Mucosa of gallbladder (tissue), 1 donor: ENCODE data around the gene KIF4A. TPM values are rescaled to one million over a fixed set of nuclear protein-coding genes. Genes with fewer than 3 reads are reported as not detected.
"Not testable (repeated sequence)": the region's sequence is repeated elsewhere in the genome, so short reads cannot be mapped to it uniquely, and the experiment has no call there.

Experiments
- DNase-seq: peaks from one replicate; pipeline ENCODE4 v3.0.0-alpha.2; 2020; ENCODE audit warnings: low spot score
- total RNA-seq: library from RNA; stranded (reverse); gene quantifications from one replicate; pipeline ENCODE4 v1.2.1, GENCODE V29; 2021
- donor health status: DM: no; HTN: no; CAD: no.

Gene KIF4A
- total RNA-seq, 1 donor from 2014 or later, result 0.92 TPM

GRCh38 chrX:70281951-70282350, 8.0 kb upstream of the KIF4A start, which contains the start of gene RAB41:
Gene RAB41, plus strand, starts transcription at chrX:70282172. Its CDS starts 46 bp downstream, at chrX:70282218.
- DNase-seq, result no peak

- DNase-seq, result no peak
These were observed 624 bp upstream of the KIF4A start for GRCh38 chrX:70289168-70289792.

DNA sequence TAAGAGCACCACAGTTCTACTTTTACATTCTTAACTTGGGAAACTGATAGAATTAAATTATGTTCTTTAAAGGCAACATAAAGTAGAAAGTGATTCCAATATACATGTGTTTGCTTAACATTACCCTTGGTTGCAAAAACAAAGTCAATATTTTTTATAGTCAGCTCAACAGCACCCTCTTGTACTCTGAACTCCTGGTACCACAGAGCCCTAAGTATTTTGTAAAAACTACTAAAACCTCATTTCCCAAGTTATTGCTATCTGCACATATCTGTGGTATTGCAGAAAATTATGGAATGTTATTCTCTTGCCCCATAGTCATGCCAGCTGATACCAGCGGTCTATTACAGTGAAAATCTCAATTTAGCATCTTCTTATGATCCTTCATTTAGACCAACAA, 2.9 kb downstream of the KIF4A start:
- no peak for DNase-seq

DNA sequence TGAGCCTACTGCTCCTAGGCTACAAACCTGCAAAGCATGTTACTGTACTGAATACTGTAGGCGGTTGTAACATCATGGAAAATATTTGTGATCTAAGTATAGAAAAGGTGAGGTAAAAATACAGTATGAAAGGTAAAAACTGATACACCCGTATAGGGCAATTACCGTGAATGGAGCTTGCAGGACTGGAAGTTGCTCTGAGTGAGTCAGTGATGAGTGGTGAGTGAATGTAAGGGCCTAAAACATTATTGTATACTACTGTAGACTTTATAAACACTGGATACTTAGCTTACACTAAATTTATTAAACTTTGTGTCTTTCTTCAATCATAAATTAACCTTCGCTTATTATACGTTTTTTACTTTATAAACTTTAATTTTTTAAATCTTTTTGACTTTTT, 3.7 kb downstream of the KIF4A start:
- no peak for DNase-seq

GRCh38 chrX:70301716-70302115, 11.8 kb downstream of the KIF4A start:
- no peak for DNase-seq

- DNase-seq, result no peak
These were observed 23.6 kb downstream of the KIF4A start for GRCh38 chrX:70313503-70313902.

DNA sequence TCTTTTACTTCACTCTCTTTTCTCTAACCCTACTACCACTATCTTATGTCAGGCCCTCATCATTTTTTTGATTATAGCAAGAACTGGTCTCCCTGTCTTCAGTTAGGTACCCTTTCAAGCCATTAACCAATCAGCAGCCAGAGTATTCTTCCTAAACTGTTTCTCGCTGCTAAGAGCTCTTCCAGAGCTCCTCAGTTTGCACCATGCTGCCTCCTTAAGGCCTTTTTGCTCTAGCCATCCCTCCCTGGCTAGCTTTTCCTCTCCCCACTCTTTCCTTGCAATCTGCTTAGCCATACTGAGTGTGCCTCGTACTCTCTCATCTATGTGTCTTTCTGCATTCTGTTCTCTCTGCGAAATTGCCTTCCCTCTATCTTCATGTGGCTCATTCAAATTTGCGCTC, 32.9 kb downstream of the KIF4A start:
- DNase-seq, result no peak

- DNase-seq, result not testable (repeated sequence)
These were observed 33.7 kb downstream of the KIF4A start for GRCh38 chrX:70323628-70324027.

- no peak for DNase-seq
These were observed 34.4 kb downstream of the KIF4A start for GRCh38 chrX:70324326-70324725.

DNA sequence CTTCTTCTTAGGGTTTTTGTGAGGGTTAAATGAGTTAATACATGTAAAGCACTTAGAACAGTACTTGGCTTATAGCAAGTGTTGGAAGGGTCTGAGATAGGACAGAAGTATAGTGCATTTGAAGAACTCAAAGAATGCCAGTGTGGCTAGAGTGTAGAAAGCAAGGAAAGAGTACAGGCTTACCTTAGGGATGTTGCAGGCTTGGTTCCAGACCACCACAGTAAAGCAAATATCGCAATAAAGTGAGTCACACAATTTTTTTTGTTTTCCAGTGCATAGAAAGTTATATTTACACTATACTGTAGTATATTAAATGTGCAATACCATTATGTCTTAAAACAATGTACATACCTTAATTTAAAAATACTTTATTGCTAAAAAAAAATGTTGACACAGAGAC, 41.3 kb downstream of the KIF4A start:
- no peak for DNase-seq

GRCh38 chrX:70332600-70332999, 42.7 kb downstream of the KIF4A start:
- no peak for DNase-seq

DNA sequence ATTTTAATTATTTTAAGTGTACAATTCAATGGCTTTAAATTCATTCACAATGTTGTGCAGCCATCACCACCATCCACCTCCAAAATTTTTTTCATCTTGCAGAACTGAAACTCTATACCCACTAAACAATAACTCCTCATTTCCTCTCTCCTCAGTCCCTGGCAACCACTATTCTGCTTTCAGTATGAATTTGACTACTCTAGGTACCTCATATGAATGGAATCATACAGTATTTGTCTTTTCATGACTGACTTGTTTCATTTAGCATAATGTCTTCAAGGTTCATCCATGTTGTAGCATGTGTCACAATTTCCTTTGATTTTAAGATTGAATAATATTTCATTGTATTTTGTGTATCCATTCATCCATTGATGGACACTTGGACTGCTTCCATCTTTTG, 46.9 kb downstream of the KIF4A start:
- no peak for DNase-seq

DNA sequence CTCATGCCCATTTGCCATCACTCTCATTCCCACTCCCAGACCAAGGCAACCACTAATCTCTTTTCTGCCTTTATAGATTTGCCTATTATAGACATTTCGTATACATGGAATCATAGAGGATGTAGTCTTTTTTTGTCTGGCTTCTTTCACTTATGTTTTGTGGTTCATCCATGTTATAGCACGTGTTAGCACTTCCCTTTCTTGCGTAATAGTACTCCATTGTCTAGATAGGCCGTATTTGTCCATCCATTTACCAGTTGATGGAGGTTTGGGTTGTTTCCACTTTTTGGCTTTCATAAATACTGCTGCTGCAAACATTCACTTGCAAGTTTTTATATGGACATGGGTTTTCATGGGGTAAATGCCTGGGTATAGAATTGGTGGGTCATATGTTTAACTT, 48.4 kb downstream of the KIF4A start:
- DNase-seq, result no peak

- DNase-seq, result no peak
These were observed 53.5 kb downstream of the KIF4A start for GRCh38 chrX:70343435-70343834.

GRCh38 chrX:70346418-70347070, 56.6 kb downstream of the KIF4A start:
- no peak for DNase-seq

GRCh38 chrX:70348825-70349224, 58.9 kb downstream of the KIF4A start:
- DNase-seq, result not testable (repeated sequence)

GRCh38 chrX:70349367-70350125, 59.6 kb downstream of the KIF4A start:
- DNase-seq, result not testable (repeated sequence)

DNA sequence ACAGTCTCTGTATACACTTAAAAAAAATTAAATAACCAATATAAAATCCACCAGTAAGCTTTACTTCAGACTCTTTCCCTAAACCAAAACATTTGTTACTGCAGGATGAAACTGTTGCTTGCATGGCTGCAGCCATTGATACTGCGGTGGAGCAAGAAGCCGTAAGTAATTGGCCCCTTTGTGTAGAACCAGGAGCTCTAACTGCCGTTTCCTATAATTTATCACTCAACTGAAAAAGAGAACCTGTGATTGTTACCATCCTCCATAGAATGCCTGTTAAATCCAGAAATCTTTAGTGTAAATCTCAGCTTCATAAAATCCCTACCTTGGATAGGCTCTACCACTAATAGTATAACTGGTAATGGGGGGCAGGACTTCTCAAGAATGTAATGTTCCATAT, 62.6 kb downstream of the KIF4A start:
- DNase-seq, result no peak

DNA sequence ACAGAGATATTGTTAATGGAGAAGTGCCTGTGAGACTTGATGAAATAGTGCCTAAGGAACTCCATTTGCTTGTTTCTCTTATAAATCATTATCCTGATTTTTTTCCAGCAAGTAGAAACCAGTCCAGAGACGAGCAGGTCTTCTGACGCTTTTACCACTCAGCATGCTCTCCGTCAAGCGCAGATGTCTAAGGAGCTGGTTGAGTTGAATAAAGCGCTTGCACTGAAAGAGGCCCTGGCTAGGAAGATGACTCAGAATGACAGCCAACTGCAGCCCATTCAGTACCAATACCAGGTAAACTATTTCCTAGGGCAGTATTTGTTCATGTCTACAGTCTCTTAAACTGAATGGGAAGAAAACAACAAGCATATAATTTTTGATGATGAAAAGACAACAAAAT, 63.6 kb downstream of the KIF4A start:
- no peak for DNase-seq

- DNase-seq, result no peak
These were observed 64.8 kb downstream of the KIF4A start for GRCh38 chrX:70354716-70355115.

DNA sequence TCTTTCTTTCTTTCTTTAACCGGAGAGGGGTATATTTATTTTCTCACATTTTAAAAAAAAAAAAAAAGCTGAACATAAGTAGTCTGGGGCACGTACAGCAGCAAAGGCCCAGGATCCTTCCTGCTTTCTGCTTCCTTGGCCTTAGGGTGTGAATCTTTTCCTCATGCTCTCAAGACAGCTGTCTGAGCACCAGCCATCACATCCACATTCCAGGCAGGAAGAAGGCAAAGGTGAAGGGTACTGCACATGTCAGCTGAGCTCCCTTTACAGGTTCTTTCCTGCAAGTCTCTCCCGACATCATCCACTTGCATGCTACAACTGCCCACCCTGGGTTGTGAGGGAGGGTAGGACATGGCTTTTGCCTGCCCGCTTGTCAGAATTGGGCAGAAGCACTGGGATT, 69.6 kb downstream of the KIF4A start:
- DNase-seq, result no peak

- DNase-seq, result no peak
These were observed 70.5 kb downstream of the KIF4A start for GRCh38 chrX:70360366-70360765.

GRCh38 chrX:70368731-70369130, 78.8 kb downstream of the KIF4A start:
- not testable (repeated sequence) for DNase-seq
